Measurements from ENCODE around the gene RBM27. TPM values are rescaled to one million over a fixed set of nuclear protein-coding genes. Genes with fewer than 3 reads are reported as not detected.

Gene RBM27
- total and polyA plus RNA-seq, 2 of the 4 experiments (the other 2 are of a cell fraction), result 7.7 to 19.2 TPM

DNA sequence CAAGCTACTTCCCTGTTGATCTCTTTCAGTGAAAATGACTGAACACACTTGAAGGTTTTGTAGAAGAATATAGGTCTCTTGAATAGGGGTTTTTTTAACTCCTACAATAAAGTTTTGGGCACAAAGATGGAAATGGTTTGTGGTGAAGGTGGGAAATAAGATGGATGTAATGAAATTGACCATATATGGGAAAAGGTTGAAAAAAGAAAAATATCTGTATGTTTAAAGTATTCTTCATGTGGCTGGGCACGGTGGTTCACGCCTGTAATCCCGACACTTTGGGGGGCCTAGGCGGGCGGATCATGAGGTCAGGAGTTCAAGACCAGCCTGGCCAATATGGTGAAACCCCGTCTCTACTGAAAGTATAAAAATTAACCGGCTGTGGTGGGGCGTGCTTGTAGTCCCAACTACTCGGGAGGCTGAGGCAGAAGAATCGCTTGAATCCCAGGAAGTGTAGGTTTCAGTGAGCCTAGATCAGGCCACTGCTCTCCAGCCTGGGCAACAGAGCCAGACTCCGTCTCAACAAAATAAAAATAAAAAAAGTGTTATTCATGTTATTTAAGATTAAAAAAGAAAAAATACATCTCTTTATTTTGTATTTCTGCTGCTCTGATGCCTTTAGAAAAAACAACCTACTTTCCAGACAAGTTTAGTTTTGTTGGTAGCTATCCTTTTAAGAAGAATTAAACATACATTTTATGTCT, 2.2 kb downstream of the RBM27 start:
- Histone ChIP-seq H4K8ac (ENCODE audit: low read depth in 2 of 2, low read length in 2 of 2) (no peak overlapping the region), H3K14ac (replicated peaks; ENCODE audit: low read depth, low read length) (no peak overlapping the region), H2BK120ac (ENCODE audit: low read depth, low read length) (no peak overlapping the region), H3K4ac (ENCODE audit: low read depth, low read length) (no peak overlapping the region), H3K56ac (ENCODE audit: extremely low read depth, insufficient read depth, low read length) (no peak overlapping the region), H4K5ac (ENCODE audit: low read depth, low read length) (no peak overlapping the region), H3K23ac (ENCODE audit: low read depth, low read length) (peak overlapping the region; percentile 64), H4K91ac (ENCODE audit: insufficient read depth, low read depth, low read length) (no peak overlapping the region), H3K9ac (ENCODE audit: low read depth, low read length) (no peak overlapping the region), H3K4me1 (ENCODE audit: control insufficient read depth, insufficient read depth, low read length) (0 out of 2 replicates have a peak, but pooled peaks cover 2% of the 10 kb centered on the region), H2BK5ac (ENCODE audit: low read depth, low read length, poor library complexity, severe bottlenecking) (no peak overlapping the region), H2BK20ac (ENCODE audit: low read depth, low read length) (no peak overlapping the region), H2BK15ac (ENCODE audit: low read depth, low read length) (no peak overlapping the region), H3K36me3 (ENCODE audit: control insufficient read depth, insufficient read depth, low read length) (no peaks in the 10 kb centered on the region), H3K27ac (ENCODE audit: insufficient read depth, low read length) (no peak overlapping the region), H2AFZ (replicated peaks; ENCODE audit: low read length, poor library complexity) (no peak overlapping the region), H3K27me3 (ENCODE audit: control insufficient read depth, insufficient read depth, low read length) (no peaks in the 10 kb centered on the region), H3K9me3 (ENCODE audit: control insufficient read depth, insufficient read depth, low read length) (no peaks in the 10 kb centered on the region), H3K4me2 (ENCODE audit: low read depth, low read length) (peak overlapping the region; percentile 42), H3K79me1 (ENCODE audit: low read depth in 1 of 2, low read length in 2 of 2) (peaks cover 0 to 22% of the 10 kb centered on the region in 2 experiments; a peak in 3 of 4 replicates), H2AK9ac (replicated peaks; ENCODE audit: low read depth, low read length, poor library complexity) (no peak overlapping the region), H3K9me1 (ENCODE audit: insufficient read depth, low read length) (0 out of 2 replicates have a peak, but pooled peaks cover 3% of the 10 kb centered on the region), H2AK5ac (ENCODE audit: low read depth, low read length) (no peak overlapping the region), H4K20me1 (ENCODE audit: insufficient read depth, low read length) (peaks cover 27% of the 10 kb centered on the region), H3K18ac (ENCODE audit: low read depth, low read length) (no peak overlapping the region), H3K4me3 (ENCODE audit: insufficient read depth, low read depth, low read length) (no peak overlapping the region)
- in situ Hi-C loops (cut with MboI; ENCODE audit: low sequenced_read_pairs), result no loop called here
- ChIA-PET CTCF (no interaction called here), POLR2A (ENCODE audit: unreplicated experiment) (no interaction called here)
- 94% methylated on average over 10 of the region's 11 CpGs; no CpG with 5 or more reads in 1 of the 2 experiments for WGBS, 2 experiments (ENCODE audit: extremely low coverage in 2 of 2, insufficient read length in 1 of 2)
- dilution Hi-C loops (cut with HindIII; ENCODE audit: low sequenced_read_pairs, unreplicated experiment), result no loop called here
- ATAC-seq (ENCODE audit: low read depth) (no peak), DNase-seq (no peak)
- TF ChIP-seq BHLHE40 (IDR thresholded peaks at IDR 0.05; ENCODE audit: low read depth, low read length), result no peak
- no peak for TF ChIP-seq SMC3 (IDR thresholded peaks at IDR 0.05; ENCODE audit: low read depth, low read length)
- no peak for TF ChIP-seq MAZ (IDR thresholded peaks at IDR 0.05; ENCODE audit: borderline replicate concordance, low read depth, low read length)
- no peak for TF ChIP-seq NFE2L2 (IDR thresholded peaks at IDR 0.05; ENCODE audit: low read depth, low read length)
- no peak for TF ChIP-seq MXI1 (IDR thresholded peaks at IDR 0.05; ENCODE audit: borderline replicate concordance, low read depth, low read length)
- TF ChIP-seq RAD21 (IDR thresholded peaks at IDR 0.05; ENCODE audit: low read length), result no peak
- TF ChIP-seq, protein P1, sequence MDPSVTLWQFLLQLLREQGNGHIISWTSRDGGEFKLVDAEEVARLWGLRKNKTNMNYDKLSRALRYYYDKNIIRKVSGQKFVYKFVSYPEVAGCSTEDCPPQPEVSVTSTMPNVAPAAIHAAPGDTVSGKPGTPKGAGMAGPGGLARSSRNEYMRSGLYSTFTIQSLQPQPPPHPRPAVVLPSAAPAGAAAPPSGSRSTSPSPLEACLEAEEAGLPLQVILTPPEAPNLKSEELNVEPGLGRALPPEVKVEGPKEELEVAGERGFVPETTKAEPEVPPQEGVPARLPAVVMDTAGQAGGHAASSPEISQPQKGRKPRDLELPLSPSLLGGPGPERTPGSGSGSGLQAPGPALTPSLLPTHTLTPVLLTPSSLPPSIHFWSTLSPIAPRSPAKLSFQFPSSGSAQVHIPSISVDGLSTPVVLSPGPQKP (IDR thresholded peaks at IDR 0.05; ENCODE audit: borderline replicate concordance, low read depth, low read length), result no peak
- no peak for TF ChIP-seq RFX5 (IDR thresholded peaks at IDR 0.05; ENCODE audit: low read depth, low read length)
- TF ChIP-seq FOS (IDR thresholded peaks at IDR 0.05; ENCODE audit: low read depth, low read length), result no peak
- no peak for TF ChIP-seq POLR2A (IDR thresholded peaks at IDR 0.05; ENCODE audit: low read depth, low read length)
- no peak for TF ChIP-seq CHD1 (IDR thresholded peaks at IDR 0.05; ENCODE audit: low read depth, low read length)
- intact Hi-C loops (cut with micrococcal nuclease), result no loop called here
- BruUV-seq (replicated peaks), result no TSS peak

Data from IMR-90 (cell line).